IPS-18c (cell line): Measurements from ENCODE around the gene CHD2.
"Not testable (repeated sequence)": the region's sequence is repeated elsewhere in the genome, so short reads cannot be mapped to it uniquely, and the experiment has no call there.

ENCODE experiments used
- H3K4me3 ChIP-seq: 2 replicates; pipeline ENCODE4 v1.7.0; 2013; ENCODE audit warnings: low read depth, mild to moderate bottlenecking, low read length, moderate library complexity; ENCODE audit not compliant: insufficient read depth
- H3K9me3 ChIP-seq: one replicate; pipeline ENCODE4 v1.6.1; 2013; ENCODE audit warnings: mild to moderate bottlenecking, low read length, moderate library complexity; ENCODE audit not compliant: control insufficient read depth, insufficient read depth

CHD2 gene

GRCh38 chr15:93056836-93057235 lies 156.7 kb downstream of the CHD2 start:
- no peak overlapping the region for H3K4me3 ChIP-seq
- H3K9me3 ChIP-seq = no peaks in the 10 kb centered on the region

DNA sequence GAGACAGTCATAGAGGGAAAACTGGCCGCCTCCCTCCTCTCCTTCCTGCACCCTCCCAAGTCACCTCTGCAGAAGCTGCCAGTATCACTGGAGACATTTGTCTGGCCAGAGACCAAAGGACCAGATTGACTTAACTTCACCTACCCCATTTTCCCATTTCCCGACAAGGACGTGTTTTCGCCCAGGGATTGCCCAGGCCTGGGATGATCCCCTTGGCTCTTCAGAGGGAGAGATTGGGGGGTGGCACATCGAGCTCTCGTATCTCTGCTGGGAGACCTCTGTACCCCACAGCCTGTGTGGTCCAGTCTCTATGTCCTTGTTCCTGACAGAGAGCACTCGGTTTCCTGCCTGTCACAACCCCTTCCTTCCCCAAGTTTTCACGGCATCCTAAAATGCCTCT lies 157.5 kb downstream of the CHD2 start:
- H3K9me3 ChIP-seq = no peaks in the 10 kb centered on the region
- no peak overlapping the region for H3K4me3 ChIP-seq

DNA sequence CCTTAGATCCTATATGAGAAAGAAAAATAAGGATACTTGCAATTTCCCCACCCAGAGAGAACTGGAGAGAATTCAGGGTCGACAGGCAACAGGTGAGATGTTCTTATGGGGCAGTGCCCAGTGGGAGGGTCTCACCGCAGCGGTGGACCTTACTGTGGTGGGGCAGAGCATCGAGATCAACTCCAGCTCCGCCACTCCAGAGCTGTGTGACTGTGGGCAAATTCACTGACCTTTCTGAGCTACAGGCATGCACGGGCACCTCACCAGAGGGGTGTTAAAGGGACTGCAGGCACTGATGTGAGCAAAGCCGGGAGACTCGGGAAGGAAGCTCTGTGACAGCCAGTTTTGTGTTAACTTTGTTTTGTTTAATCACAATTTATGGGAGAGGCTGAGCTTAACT lies 158.0 kb downstream of the CHD2 start:
- Histone ChIP-seq H3K9me3 (no peaks in the 10 kb centered on the region), H3K4me3 (no peak overlapping the region)

DNA sequence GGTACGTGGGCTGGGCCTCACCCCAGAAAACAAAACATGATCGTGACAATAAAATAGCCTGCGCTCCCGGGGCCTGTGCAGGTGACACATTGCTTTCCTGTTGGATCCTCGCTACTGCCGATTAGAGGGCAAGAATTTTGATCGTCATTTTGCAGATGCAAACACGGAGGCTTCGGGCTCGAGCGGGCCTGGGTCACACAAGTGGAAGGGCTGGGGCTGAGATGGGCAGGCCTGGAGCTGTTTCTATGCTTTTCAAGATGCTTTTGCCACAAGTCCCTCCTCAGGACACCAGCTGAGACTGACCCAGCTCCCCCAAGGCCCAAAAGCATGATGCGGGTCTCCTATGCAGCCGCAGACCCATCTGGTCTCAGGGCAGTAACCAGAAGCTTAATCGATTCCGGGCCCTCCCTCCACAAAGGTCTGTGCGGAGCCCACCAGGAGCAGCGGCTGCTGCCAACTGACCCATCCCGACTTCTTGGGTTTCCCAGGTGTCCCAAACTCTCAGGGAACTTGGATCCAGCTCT lies 158.8 kb downstream of the CHD2 start:
- H3K4me3 ChIP-seq = no peak overlapping the region

DNA sequence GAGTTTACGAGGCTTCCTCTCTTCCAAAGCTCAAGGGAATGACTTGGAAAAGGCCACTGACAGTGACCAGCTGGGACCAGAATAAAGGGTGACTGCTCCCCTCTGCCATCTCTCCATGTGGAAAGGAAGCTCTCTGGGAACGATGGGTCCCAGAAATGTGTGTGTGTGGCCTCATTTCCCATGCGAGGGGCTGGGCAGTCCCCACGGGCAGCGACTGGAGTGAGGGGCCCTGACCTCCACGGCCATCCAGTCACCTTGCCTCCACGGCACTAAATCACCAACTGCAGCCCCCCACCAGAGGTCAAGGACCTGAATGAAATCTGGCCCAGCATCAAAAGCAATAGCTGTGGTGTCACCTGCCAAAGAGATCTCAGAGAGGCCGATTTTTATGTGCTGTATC lies 159.3 kb downstream of the CHD2 start:
- no peak overlapping the region for H3K4me3 ChIP-seq
- H3K9me3 ChIP-seq = no peaks in the 10 kb centered on the region

More for the DNA sequence above, 158.8 kb downstream of the CHD2 start:
- H3K9me3 ChIP-seq = no peaks in the 10 kb centered on the region

- Histone ChIP-seq H3K4me3 (no peak overlapping the region), H3K9me3 (no peaks in the 10 kb centered on the region)
Observed at GRCh38 chr15:93060336-93061248, 160.5 kb downstream of the CHD2 start.

DNA sequence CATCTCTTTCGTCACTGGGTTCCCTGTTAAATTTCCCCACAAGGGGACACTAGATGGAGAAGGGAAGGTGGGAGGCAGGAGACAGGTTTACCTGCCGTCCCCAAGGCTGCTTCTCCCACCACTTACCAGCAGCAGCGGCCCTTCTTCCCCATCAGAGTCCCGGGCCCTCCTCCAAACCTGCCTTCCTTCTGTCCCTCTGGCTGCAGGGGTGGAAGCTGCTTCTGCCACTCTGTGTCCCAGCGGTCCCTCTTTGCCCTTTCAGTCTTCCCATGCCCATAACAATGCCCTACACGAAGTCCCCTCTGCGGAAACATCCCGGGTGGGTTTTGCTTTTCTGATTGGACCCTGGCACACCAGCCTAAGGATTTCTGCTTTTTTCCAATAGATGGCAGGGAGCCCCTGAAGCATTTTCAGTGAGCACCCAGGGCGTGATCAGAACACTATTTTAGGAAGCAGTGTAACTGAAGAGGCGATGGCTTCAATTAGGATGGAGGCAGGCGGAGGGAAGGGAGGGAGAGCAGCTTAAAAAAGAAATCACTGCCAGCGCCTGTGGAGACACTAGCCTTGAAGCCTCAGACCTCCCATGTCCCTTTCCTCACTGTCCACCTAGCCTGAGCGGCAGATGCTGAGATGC lies 162.6 kb downstream of the CHD2 start:
- not testable (repeated sequence) for H3K9me3 ChIP-seq
- peak overlapping the region; percentile 3; the same call in 1 of the 2 replicates for H3K4me3 ChIP-seq

DNA sequence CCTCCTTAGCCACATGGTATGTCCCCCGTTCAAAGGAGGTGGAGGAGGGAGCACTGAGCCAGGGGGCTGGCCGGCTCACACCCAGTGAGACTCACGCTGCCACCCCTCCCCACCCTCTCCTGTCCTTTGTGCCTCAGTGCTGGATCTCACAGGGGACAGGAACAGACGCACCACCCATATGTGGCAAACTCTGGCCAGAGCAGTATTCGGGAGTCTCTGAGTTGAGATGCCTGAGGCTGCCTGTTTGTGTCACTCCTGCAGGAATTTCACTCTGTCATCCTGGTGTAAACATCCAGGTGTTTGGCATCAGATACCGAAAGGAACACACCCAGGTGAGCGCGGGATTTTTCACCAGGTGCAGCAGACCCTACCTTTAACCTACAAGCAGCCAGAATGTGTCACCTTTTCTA lies 163.1 kb downstream of the CHD2 start:
- Histone ChIP-seq H3K9me3 (no peaks in the 10 kb centered on the region), H3K4me3 (no peak overlapping the region; the same call in 1 of the 2 replicates)

- H3K9me3 ChIP-seq = no peaks in the 10 kb centered on the region
- H3K4me3 ChIP-seq = no peak overlapping the region; the same call in 1 of the 2 replicates
Observed at GRCh38 chr15:93063796-93064690, 163.9 kb downstream of the CHD2 start.

- H3K9me3 ChIP-seq = no peaks in the 10 kb centered on the region
Observed at GRCh38 chr15:93065641-93066045, 165.5 kb downstream of the CHD2 start.

GRCh38 chr15:93066224-93066681 lies 166.1 kb downstream of the CHD2 start:
- H3K9me3 ChIP-seq = no peaks in the 10 kb centered on the region
- no peak overlapping the region for H3K4me3 ChIP-seq

More at GRCh38 chr15:93065641-93066045, 165.5 kb downstream of the CHD2 start:
- H3K4me3 ChIP-seq = no peak overlapping the region

GRCh38 chr15:93066834-93067648 lies 166.9 kb downstream of the CHD2 start:
- no peaks in the 10 kb centered on the region for H3K9me3 ChIP-seq

GRCh38 chr15:93067649-93068085 lies 167.5 kb downstream of the CHD2 start:
- no peak overlapping the region for H3K4me3 ChIP-seq
- H3K9me3 ChIP-seq = no peaks in the 10 kb centered on the region

More at GRCh38 chr15:93066834-93067648, 166.9 kb downstream of the CHD2 start:
- H3K4me3 ChIP-seq = no peak overlapping the region; the same call in 1 of the 2 replicates

DNA sequence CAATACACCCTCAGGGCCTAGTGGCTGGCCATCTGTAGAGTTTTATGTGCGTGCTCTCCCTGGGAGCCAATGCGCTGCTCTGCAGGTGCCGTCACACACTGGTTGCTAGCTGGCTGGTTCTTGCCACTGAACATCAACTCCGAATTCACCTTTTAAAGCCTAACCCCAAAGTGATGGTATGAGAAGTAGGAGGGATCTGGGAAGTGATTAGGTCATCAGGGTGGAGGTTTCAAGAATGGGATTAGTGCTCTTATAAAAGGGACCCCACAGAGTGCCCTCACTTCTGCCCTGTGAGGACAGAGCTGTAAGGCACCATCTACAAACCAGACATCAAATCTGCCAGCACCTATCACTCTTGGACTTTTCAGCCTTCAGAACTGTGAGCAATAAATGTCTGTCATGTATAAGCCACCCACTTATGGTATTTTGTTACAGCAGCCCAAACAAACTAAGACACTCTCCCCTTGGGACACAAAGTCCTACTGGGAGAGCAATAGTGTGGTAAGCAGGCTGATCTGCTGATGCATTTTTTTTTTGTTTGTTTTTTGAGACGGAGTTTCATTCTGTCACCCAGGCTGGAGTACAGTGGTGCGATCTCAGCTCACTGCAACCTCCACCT lies 168.6 kb downstream of the CHD2 start:
- Histone ChIP-seq H3K4me3 (no peak overlapping the region), H3K9me3 (no peaks in the 10 kb centered on the region)

- Histone ChIP-seq H3K9me3 (no peaks in the 10 kb centered on the region), H3K4me3 (no peak overlapping the region; the same call in 1 of the 2 replicates)
Observed at GRCh38 chr15:93070132-93070531, 170.0 kb downstream of the CHD2 start.
